ENCODE measurements around the gene PIGQ. TPM values are rescaled to one million over a fixed set of nuclear protein-coding genes. Genes with fewer than 3 reads are reported as not detected.
A peak's percentile ranks its signal among the peaks of the same experiment; 100 is the strongest.

The PIGQ gene
- total and polyA plus RNA-seq, 2 of the 13 experiments (the other 11 are each of a cell fraction or from before 2014, with no cell fraction given) = 7.7 to 19.7 TPM

DNA sequence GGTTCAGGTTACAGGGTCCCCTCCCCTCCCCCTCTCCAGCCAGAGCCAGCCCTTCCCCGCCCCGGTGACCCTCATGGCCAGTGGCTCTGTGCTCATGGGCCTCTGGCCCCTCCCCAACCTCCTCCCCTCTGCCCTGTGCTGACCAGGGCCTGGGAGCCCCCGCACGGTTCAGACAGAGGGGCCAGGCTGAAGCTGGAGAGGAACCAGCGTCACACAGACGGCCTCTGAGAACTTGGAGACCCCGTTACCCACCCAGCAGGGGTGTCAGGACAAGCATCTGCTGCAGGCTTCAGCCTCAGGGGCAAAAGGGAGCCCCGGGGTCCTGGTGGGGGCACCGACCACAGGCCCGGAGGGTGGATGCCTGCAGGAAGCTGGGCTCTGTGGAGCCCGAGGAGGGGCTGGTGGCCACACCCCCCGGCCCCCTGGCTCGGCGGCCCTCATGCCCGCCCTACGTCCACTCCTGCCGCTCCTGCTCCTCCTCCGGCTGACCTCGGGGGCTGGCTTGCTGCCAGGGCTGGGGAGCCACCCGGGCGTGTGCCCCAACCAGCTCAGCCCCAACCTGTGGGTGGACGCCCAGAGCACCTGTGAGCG lies 61.1 kb downstream of the PIGQ start, which contains the start of gene WFIKKN1:
Gene WFIKKN1 (plus strand): TSS at position 171 of the 591 bp plus-strand sequence. CDS start 269 bp downstream, at position 440.
- 5% methylated on average over 5 of the region's 23 CpGs for WGBS (ENCODE audit: low lambda C conversion rate)
- H3K79me2 ChIP-seq (ENCODE audit: insufficient read depth, low read length) = peaks cover 6% of the 10 kb centered on the region
- peak within 1 kb of the TSS; percentile 67 for H3K9ac ChIP-seq (ENCODE audit: insufficient read depth, low read depth, low read length)
- intact Hi-C loops (cut with micrococcal nuclease; ENCODE audit: unreplicated experiment) = no loop called here
- BruUV-seq (replicated peaks) = no TSS peak
- no peaks in the 10 kb centered on the region for H3K27me3 ChIP-seq (ENCODE audit: control insufficient read depth in 1 of 2, insufficient read depth in 2 of 2, low read length in 2 of 2)
- POLR2A ChIA-PET = interaction anchor here (1.0 to 1.5 kb wide), 2 partner anchors 17 to 43 kb away, joined by 3 to 5 read pairs; no protein-coding TSS in a partner anchor
- ATAC-seq (peak; percentile 74), FAIRE-seq (peak; percentile 72), DNase-seq (ENCODE audit: low spot score) (peak; percentile 59)
- peaks cover 4% of the 10 kb centered on the region in 2 experiments; a peak in 2 of 5 replicates for H3K36me3 ChIP-seq (replicated peaks in 1 of 2; ENCODE audit: control insufficient read depth in 1 of 2, insufficient read depth in 2 of 2, low read length in 2 of 2)
- H3K4me3 ChIP-seq (replicated peaks in 1 of 3; ENCODE audit: insufficient read depth in 1 of 3, low read depth in 2 of 3, low read length in 3 of 3) = peak within 1 kb of the TSS; percentile 58 to 74 (median 63)
- H3K4me1 ChIP-seq (ENCODE audit: insufficient read depth, low read length) = peaks cover 31% of the 10 kb centered on the region
- no peaks in the 10 kb centered on the region for H4K20me1 ChIP-seq (ENCODE audit: insufficient read depth, low read length)
- H3K27ac ChIP-seq (ENCODE audit: extremely low read length, insufficient read depth, low read length) = peak within 1 kb of the TSS; percentile 71
- H3K4me2 ChIP-seq (ENCODE audit: low read depth, low read length) = peak within 1 kb of the TSS; percentile 95
- CTCF ChIA-PET (ENCODE audit: low intra/inter-chr PET ratio, low total read pairs) = no interaction called here
- in situ Hi-C loops (cut with HindIII; ENCODE audit: extremely low pct_ligation_motif_present, low pct_unique_long_range_greater_than_20kb) = no loop called here
- no peaks in the 10 kb centered on the region for H3K9me3 ChIP-seq (ENCODE audit: low read length)
- H2AFZ ChIP-seq (ENCODE audit: low read length) = no peak within 1 kb of the TSS
- TF ChIP-seq MAFK (conservative IDR thresholded peaks at IDR 0.05 in 1 of 2, IDR thresholded peaks at IDR 0.05 in 1 of 2; ENCODE audit: low read length in 2 of 2) = no peak
- TF ChIP-seq, protein P1, sequence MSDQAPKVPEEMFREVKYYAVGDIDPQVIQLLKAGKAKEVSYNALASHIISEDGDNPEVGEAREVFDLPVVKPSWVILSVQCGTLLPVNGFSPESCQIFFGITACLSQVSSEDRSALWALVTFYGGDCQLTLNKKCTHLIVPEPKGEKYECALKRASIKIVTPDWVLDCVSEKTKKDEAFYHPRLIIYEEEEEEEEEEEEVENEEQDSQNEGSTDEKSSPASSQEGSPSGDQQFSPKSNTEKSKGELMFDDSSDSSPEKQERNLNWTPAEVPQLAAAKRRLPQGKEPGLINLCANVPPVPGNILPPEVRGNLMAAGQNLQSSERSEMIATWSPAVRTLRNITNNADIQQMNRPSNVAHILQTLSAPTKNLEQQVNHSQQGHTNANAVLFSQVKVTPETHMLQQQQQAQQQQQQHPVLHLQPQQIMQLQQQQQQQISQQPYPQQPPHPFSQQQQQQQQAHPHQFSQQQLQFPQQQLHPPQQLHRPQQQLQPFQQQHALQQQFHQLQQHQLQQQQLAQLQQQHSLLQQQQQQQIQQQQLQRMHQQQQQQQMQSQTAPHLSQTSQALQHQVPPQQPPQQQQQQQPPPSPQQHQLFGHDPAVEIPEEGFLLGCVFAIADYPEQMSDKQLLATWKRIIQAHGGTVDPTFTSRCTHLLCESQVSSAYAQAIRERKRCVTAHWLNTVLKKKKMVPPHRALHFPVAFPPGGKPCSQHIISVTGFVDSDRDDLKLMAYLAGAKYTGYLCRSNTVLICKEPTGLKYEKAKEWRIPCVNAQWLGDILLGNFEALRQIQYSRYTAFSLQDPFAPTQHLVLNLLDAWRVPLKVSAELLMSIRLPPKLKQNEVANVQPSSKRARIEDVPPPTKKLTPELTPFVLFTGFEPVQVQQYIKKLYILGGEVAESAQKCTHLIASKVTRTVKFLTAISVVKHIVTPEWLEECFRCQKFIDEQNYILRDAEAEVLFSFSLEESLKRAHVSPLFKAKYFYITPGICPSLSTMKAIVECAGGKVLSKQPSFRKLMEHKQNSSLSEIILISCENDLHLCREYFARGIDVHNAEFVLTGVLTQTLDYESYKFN (CRISPR knock-in tag; conservative IDR thresholded peaks at IDR 0.05) = peak; percentile 87
- TF ChIP-seq GABPB1 (CRISPR knock-in tag; IDR thresholded peaks at IDR 0.05) = peak; percentile 46; the same call in 1 of the 2 replicates
- no peak for TF ChIP-seq ZNF577 (CRISPR knock-in tag; IDR thresholded peaks at IDR 0.05; ENCODE audit: borderline replicate concordance, low read depth)
- 0 out of 2 replicates have a peak, but pooled peaks have one; percentile 47 for TF ChIP-seq NR2F2 (IDR thresholded peaks at IDR 0.05; ENCODE audit: borderline replicate concordance, low read depth)
- no peak for TF ChIP-seq FOSL1 (CRISPR knock-in tag; IDR thresholded peaks at IDR 0.05; ENCODE audit: borderline replicate concordance)
- peak; percentile 36 for TF ChIP-seq ZFY (CRISPR knock-in tag; IDR thresholded peaks at IDR 0.05)
- peak; percentile 62 for TF ChIP-seq POLR2AphosphoS5 (IDR thresholded peaks at IDR 0.05; ENCODE audit: low read depth, low read length)
- no peak for TF ChIP-seq PRMT3 (CRISPR knock-in tag; IDR thresholded peaks at IDR 0.05; ENCODE audit: borderline replicate concordance, low read depth)
- no peak for TF ChIP-seq ZNF264 (CRISPR knock-in tag; IDR thresholded peaks at IDR 0.05)
- peak; percentile 24; the same call in 1 of the 2 replicates for TF ChIP-seq PHF21A (CRISPR knock-in tag; IDR thresholded peaks at IDR 0.05)
- TF ChIP-seq RARA (CRISPR knock-in tag; IDR thresholded peaks at IDR 0.05) = peak; percentile 22; the same call in 1 of the 2 replicates
- peak; percentile 24; the same call in 1 of the 2 replicates for TF ChIP-seq ATF7-NPFF (CRISPR knock-in tag; IDR thresholded peaks at IDR 0.05; ENCODE audit: low read depth)
- TF ChIP-seq PHB2 (IDR thresholded peaks at IDR 0.05; ENCODE audit: partially characterized antibody) = no peak
- TF ChIP-seq, protein P2, sequence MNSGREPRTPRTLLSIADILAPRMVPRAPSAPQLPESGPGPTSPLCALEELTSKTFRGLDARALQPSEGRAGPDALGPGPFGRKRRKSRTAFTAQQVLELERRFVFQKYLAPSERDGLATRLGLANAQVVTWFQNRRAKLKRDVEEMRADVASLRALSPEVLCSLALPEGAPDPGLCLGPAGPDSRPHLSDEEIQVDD (CRISPR knock-in tag; IDR thresholded peaks at IDR 0.05; ENCODE audit: borderline replicate concordance) = 0 out of 2 replicates have a peak, but pooled peaks have one; percentile 7
- TF ChIP-seq ZNF501 (CRISPR knock-in tag; IDR thresholded peaks at IDR 0.05) = peak; percentile 44; the same call in 1 of the 2 replicates
- TF ChIP-seq ZSCAN31 (CRISPR knock-in tag; IDR thresholded peaks at IDR 0.05; ENCODE audit: low read depth) = peak; percentile 63; the same call in 1 of the 2 replicates
- peak; percentile 73; the same call in 1 of the 2 replicates for TF ChIP-seq YEATS4 (CRISPR knock-in tag; IDR thresholded peaks at IDR 0.05; ENCODE audit: borderline replicate concordance)
- TF ChIP-seq, protein P3, sequence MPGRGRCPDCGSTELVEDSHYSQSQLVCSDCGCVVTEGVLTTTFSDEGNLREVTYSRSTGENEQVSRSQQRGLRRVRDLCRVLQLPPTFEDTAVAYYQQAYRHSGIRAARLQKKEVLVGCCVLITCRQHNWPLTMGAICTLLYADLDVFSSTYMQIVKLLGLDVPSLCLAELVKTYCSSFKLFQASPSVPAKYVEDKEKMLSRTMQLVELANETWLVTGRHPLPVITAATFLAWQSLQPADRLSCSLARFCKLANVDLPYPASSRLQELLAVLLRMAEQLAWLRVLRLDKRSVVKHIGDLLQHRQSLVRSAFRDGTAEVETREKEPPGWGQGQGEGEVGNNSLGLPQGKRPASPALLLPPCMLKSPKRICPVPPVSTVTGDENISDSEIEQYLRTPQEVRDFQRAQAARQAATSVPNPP (CRISPR knock-in tag; IDR thresholded peaks at IDR 0.05) = no peak

All from HepG2 (cell line).